HepG2 (cell line): ENCODE results near the gene RNU4-1. TPM values are rescaled to one million over a fixed set of nuclear protein-coding genes. Genes with fewer than 3 reads are reported as not detected.

Experiments
- ATAC-seq: fragments of 200-7000 bp; cut with Tn5 transposase; 3 replicates; pipeline ENCODE4 v1.9.1; 2020; ENCODE audit warnings: mild to moderate bottlenecking, moderate library complexity
- BruUV-seq: library from RNA; stranded (reverse); fragments of 400-500 nt; replicated peaks from 2 replicates; lab custom pipeline; 2021; lab: Mats Ljungman, UMichigan
- CTCF ChIA-PET: fragments of 300-600 bp; formaldehyde crosslinking; extraction: SDS; loops from one replicate; lab custom pipeline; 2021; ENCODE audit warnings: low total read pairs, inconsistent platforms, low intra/inter-chr PET ratio; lab: Yijun Ruan, JAX
- POLR2A ChIA-PET: fragments of 350-600 bp; sonication (Branson Sonifier 250); formaldehyde crosslinking; loops from one replicate; lab custom pipeline; 2020; ENCODE audit warnings: antibody characterized with exemption, inconsistent platforms; lab: Yijun Ruan, JAX
- DNase-seq: peaks from one replicate; pipeline ENCODE4 v3.0.0-alpha.2; 2015; ENCODE audit warnings: low spot score
- FAIRE-seq: peaks from 3 replicates; lab custom pipeline; 2011; peaks lifted over from hg19 to GRCh38; lab: Jason Lieb, UNC
- H2AFZ ChIP-seq: one replicate; pipeline ENCODE4 v1.6.1; 2011; ENCODE audit warnings: low read length, inconsistent platforms
- H3K27ac ChIP-seq: fragments of 300-600 bp; 3 replicates; pipeline ENCODE4 v1.8.0; 2011; ENCODE audit warnings: mixed run types, mild to moderate bottlenecking, mixed read lengths, low read length, inconsistent platforms; ENCODE audit not compliant: insufficient read depth; ENCODE audit errors: extremely low read length
- H3K27me3 ChIP-seq, 2 experiments: fragments of 200-600 bp in 1 of 2; 2 replicates in 1 of 2; 3 replicates in 1 of 2; pipeline versions ENCODE4 v1.6.0 to v1.8.0; 2011; ENCODE audit warnings: low read length in 2 of 2, mild to moderate bottlenecking in 2 of 2, moderate library complexity in 2 of 2, inconsistent platforms in 1 of 2; ENCODE audit not compliant: insufficient read depth in 2 of 2, control insufficient read depth in 1 of 2
- H3K36me3 ChIP-seq, 2 experiments: fragments of 200-600 bp in 1 of 2; replicated peaks in 1 of 2; 2 replicates in 1 of 2; 3 replicates in 1 of 2; pipeline versions ENCODE4 v1.5.1 to v1.8.0; 2011; ENCODE audit warnings: low read length in 2 of 2, inconsistent platforms in 1 of 2; ENCODE audit not compliant: insufficient read depth in 2 of 2, control insufficient read depth in 1 of 2
- H3K4me1 ChIP-seq: 2 replicates; pipeline ENCODE4 v1.5.1; 2012; ENCODE audit warnings: low read length, inconsistent platforms; ENCODE audit not compliant: insufficient read depth
- H3K4me2 ChIP-seq: 2 replicates; pipeline ENCODE4 v1.6.0; 2011; ENCODE audit warnings: low read depth, low read length, inconsistent platforms
- H3K4me3 ChIP-seq, 3 experiments: fragments of 200-600 bp in 1 of 3; sonication (generic), shearing (Covaris generic) in 1 of 3; replicated peaks in 1 of 3; 2 replicates each; pipeline ENCODE4 v1.5.1; 2011 to 2016; ENCODE audit warnings: low read length in 3 of 3, inconsistent platforms in 2 of 3, low read depth in 2 of 3, mild to moderate bottlenecking in 2 of 3, control low read depth in 1 of 3, mixed read lengths in 1 of 3; ENCODE audit not compliant: insufficient read depth in 1 of 3
- H3K79me2 ChIP-seq: one replicate; pipeline ENCODE4 v1.6.1; 2011; ENCODE audit warnings: low read length, inconsistent platforms; ENCODE audit not compliant: insufficient read depth
- H3K9ac ChIP-seq: 2 replicates; pipeline ENCODE4 v1.6.0; 2011; ENCODE audit warnings: mild to moderate bottlenecking, low read depth, low read length, inconsistent platforms; ENCODE audit not compliant: insufficient read depth
- H3K9me3 ChIP-seq: 2 replicates; pipeline ENCODE4 v1.5.1; 2012; ENCODE audit warnings: mild to moderate bottlenecking, low read length
- H4K20me1 ChIP-seq: 2 replicates; pipeline ENCODE4 v1.6.0; 2011; ENCODE audit warnings: inconsistent platforms, mild to moderate bottlenecking, low read length, moderate library complexity; ENCODE audit not compliant: insufficient read depth
- ADNP ChIP-seq: sonication (generic); formaldehyde crosslinking; IDR thresholded peaks from 2 replicates; pipeline ENCODE4 v1.4.0; 2020; ENCODE audit warnings: missing genetic modification reagents
- FOSL2 ChIP-seq: sonication (generic); formaldehyde crosslinking; IDR thresholded peaks from 2 replicates; pipeline ENCODE4 v1.4.0; 2020; ENCODE audit warnings: missing genetic modification reagents
- FOXK1 ChIP-seq: sonication (generic); formaldehyde crosslinking; IDR thresholded peaks from 2 replicates; pipeline ENCODE4 v1.4.0; 2020; ENCODE audit warnings: low read depth, missing genetic modification reagents, borderline replicate concordance
- FOXP1 ChIP-seq, 2 experiments: fragments of 450-650 bp in 1 of 2; IDR thresholded peaks; 2 replicates each; pipeline ENCODE4 v1.6.1; 2017 to 2018; ENCODE audit warnings: antibody characterized with exemption in 1 of 2
- GMEB1 ChIP-seq: sonication (generic); formaldehyde crosslinking; IDR thresholded peaks from 2 replicates; pipeline ENCODE4 v1.5.1; 2020; ENCODE audit warnings: missing genetic modification reagents, mild to moderate bottlenecking, borderline replicate concordance
- MAX ChIP-seq: IDR thresholded peaks from 2 replicates; pipeline ENCODE4 v1.6.1; 2012; ENCODE audit warnings: inconsistent platforms
- NR2F6 ChIP-seq, 2 experiments: IDR thresholded peaks; 2 replicates each; pipeline ENCODE4 v1.6.1; 2016; ENCODE audit warnings: antibody characterized with exemption in 1 of 2, mild to moderate bottlenecking in 1 of 2
- PHB2 ChIP-seq: fragments of 450-650 bp; IDR thresholded peaks from 2 replicates; pipeline ENCODE4 v1.6.1; 2018; ENCODE audit not compliant: partially characterized antibody
- PHF8 ChIP-seq: sonication (generic); formaldehyde crosslinking; IDR thresholded peaks from 2 replicates; pipeline ENCODE4 v1.5.0; 2020; ENCODE audit warnings: missing genetic modification reagents
- SP1 ChIP-seq, 2 experiments: fragments of 450-650 bp in 1 of 2; sonication (generic) in 1 of 2; formaldehyde crosslinking in 1 of 2; IDR thresholded peaks; 2 replicates each; pipeline versions ENCODE4 v1.4.0 to v1.6.1; 2016 to 2020; ENCODE audit warnings: missing genetic modification reagents in 1 of 2
- ZFY ChIP-seq: sonication (generic); formaldehyde crosslinking; IDR thresholded peaks from 2 replicates; pipeline ENCODE4 v1.4.0; 2020; ENCODE audit warnings: missing genetic modification reagents
- ZNF180 ChIP-seq: sonication (generic); formaldehyde crosslinking; IDR thresholded peaks from 2 replicates; pipeline ENCODE4 v1.4.0; 2020; ENCODE audit warnings: low read depth, missing genetic modification reagents, borderline replicate concordance
- ZNF317 ChIP-seq: sonication (generic); formaldehyde crosslinking; IDR thresholded peaks from 2 replicates; pipeline ENCODE4 v1.5.0; 2020; ENCODE audit warnings: mild to moderate bottlenecking, missing genetic modification reagents
- WGBS: methylation state at CpG from one replicate; pipeline ENCODE4 v1.1.6; 2017; ENCODE audit warnings: low lambda C conversion rate; 5-methylcytosine and 5-hydroxymethylcytosine counted together
- in situ Hi-C: cut with HindIII; loops from 2 replicates; pipeline ENCODE4 v1.10.0; 2017; ENCODE audit warnings: low pct_unique_long_range_greater_than_20kb; ENCODE audit not compliant: extremely low pct_ligation_motif_present
- intact Hi-C: fragments of 100-400 bp; cut with micrococcal nuclease; formaldehyde crosslinking; loops from one replicate; pipeline ENCODE4 v1.10.0; 2022; ENCODE audit not compliant: unreplicated experiment
- polyA plus RNA-seq, 8 experiments: library from polyadenylated mRNA; depleted of rRNA in 3 of 8; stranded (reverse) in 7 of 8; unstranded in 1 of 8; fragments of >200 nt; fragmentation: Illumina TruSeq in 4 of 8; extraction: Trizol in 4 of 8; gene quantifications; 2 replicates each; pipeline versions ENCODE4 v1.2.1 to v1.2.3, GENCODE V29; 2011 to 2016; ENCODE audit warnings: low read depth in 4 of 8, missing spikeins in 1 of 8, mixed read lengths in 1 of 8; ENCODE audit not compliant: insufficient read depth in 1 of 8
- total RNA-seq, 5 experiments: library from RNA; depleted of rRNA; stranded (reverse); fragments of >200 nt; fragmentation: Illumina TruSeq; extraction: Trizol; gene quantifications; 2 replicates each; pipeline ENCODE4 v1.2.3, GENCODE V29; 2016; ENCODE audit warnings: low read depth in 1 of 5
- TF ChIP-seq, protein P1 (sequence below): sonication (generic); formaldehyde crosslinking; conservative IDR thresholded peaks from 2 replicates; pipeline ENCODE4 v1.4.0; 2020; ENCODE audit warnings: mild to moderate bottlenecking, missing genetic modification reagents, moderate library complexity

Gene RNU4-1
- total and polyA plus RNA-seq, 2 of the 13 experiments (the other 11 are each of a cell fraction or from before 2014, with no cell fraction given) = 7,407 TPM; not detected in 1

- Histone ChIP-seq H3K4me3 (peak overlapping the region; percentile 1 to 47 (median 17); a peak in 5 of 6 replicates), H3K27me3 (no peaks in the 10 kb centered on the region; a peak in 1 of 5 replicates), H3K4me2 (peak overlapping the region; percentile 74), H4K20me1 (no peaks in the 10 kb centered on the region), H3K9me3 (no peaks in the 10 kb centered on the region), H3K27ac (peak overlapping the region; percentile 85), H3K36me3 (no peaks in the 10 kb centered on the region), H3K4me1 (peaks cover 52% of the 10 kb centered on the region), H3K79me2 (peaks cover 4% of the 10 kb centered on the region), H2AFZ (peak overlapping the region; percentile 30), H3K9ac (peak overlapping the region; percentile 42)
- in situ Hi-C loops = loop anchor here (10.0 kb wide), 1 partner anchor 113 kb away; the partner anchor contains the start of gene COX6A1
- BruUV-seq = no TSS peak
- intact Hi-C loops = loop anchor here (10.0 kb wide), 1 partner anchor 113 kb away; the partner anchor contains the start of gene COX6A1
- ChIA-PET POLR2A (interaction anchor here (0.6 to 3.8 kb wide), 12 partner anchors 8 to 657 kb away, joined by 3 to 59 read pairs (median 6); partner anchors contain the start of genes HNF1A, POP5, RNU4-1 and RNU4-2), CTCF (no interaction called here)
- ATAC-seq (peak; percentile 80), FAIRE-seq (peak; percentile 90), DNase-seq (peak; percentile 92)
- 4% methylated on average over 13 of the region's 13 CpGs for WGBS
- TF ChIP-seq MAX = peak; percentile 55; the same call in 1 of the 2 replicates
- no peak for TF ChIP-seq SP1 (IDR thresholded peaks at IDR 0.05)
- no peak for TF ChIP-seq SP1 (CRISPR knock-in tag; IDR thresholded peaks at IDR 0.05)
- TF ChIP-seq ZNF317 (CRISPR knock-in tag) = peak; percentile 96
- no peak for TF ChIP-seq PHF8 (CRISPR knock-in tag)
- TF ChIP-seq FOXK1 (CRISPR knock-in tag) = peak; percentile 20; the same call in 1 of the 2 replicates
- no peak for TF ChIP-seq GMEB1 (CRISPR knock-in tag)
- TF ChIP-seq ZNF180 (CRISPR knock-in tag) = no peak
- TF ChIP-seq, protein P1, sequence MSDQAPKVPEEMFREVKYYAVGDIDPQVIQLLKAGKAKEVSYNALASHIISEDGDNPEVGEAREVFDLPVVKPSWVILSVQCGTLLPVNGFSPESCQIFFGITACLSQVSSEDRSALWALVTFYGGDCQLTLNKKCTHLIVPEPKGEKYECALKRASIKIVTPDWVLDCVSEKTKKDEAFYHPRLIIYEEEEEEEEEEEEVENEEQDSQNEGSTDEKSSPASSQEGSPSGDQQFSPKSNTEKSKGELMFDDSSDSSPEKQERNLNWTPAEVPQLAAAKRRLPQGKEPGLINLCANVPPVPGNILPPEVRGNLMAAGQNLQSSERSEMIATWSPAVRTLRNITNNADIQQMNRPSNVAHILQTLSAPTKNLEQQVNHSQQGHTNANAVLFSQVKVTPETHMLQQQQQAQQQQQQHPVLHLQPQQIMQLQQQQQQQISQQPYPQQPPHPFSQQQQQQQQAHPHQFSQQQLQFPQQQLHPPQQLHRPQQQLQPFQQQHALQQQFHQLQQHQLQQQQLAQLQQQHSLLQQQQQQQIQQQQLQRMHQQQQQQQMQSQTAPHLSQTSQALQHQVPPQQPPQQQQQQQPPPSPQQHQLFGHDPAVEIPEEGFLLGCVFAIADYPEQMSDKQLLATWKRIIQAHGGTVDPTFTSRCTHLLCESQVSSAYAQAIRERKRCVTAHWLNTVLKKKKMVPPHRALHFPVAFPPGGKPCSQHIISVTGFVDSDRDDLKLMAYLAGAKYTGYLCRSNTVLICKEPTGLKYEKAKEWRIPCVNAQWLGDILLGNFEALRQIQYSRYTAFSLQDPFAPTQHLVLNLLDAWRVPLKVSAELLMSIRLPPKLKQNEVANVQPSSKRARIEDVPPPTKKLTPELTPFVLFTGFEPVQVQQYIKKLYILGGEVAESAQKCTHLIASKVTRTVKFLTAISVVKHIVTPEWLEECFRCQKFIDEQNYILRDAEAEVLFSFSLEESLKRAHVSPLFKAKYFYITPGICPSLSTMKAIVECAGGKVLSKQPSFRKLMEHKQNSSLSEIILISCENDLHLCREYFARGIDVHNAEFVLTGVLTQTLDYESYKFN (CRISPR knock-in tag) = peak; percentile 88
- peak; percentile 15; the same call in 1 of the 2 replicates for TF ChIP-seq ZFY (CRISPR knock-in tag)
- no peak for TF ChIP-seq PHB2
- TF ChIP-seq ADNP (CRISPR knock-in tag) = no peak
- peak; percentile 48; the same call in 1 of the 2 replicates for TF ChIP-seq NR2F6 (IDR thresholded peaks at IDR 0.05)
- peak; percentile 61; the same call in 1 of the 2 replicates for TF ChIP-seq NR2F6 (CRISPR knock-in tag; IDR thresholded peaks at IDR 0.05)
- TF ChIP-seq FOXP1 (IDR thresholded peaks at IDR 0.05) = no peak
- TF ChIP-seq FOXP1 (CRISPR knock-in tag; IDR thresholded peaks at IDR 0.05) = peak; percentile 74
- TF ChIP-seq FOSL2 (CRISPR knock-in tag) = 0 out of 2 replicates have a peak, but pooled peaks have one; percentile 15
Observed at GRCh38 chr12:120321382-120322202, 28.6 kb upstream of the RNU4-1 start.
